Activated T-cell treated with anti-CD3 and anti-CD28 coated beads for 4 hours (primary cell): ENCODE measurements around the gene IQCB1.
"Not testable (repeated sequence)": the region's sequence is repeated elsewhere in the genome, so short reads cannot be mapped to it uniquely, and the experiment has no call there.

Experiments used
- DNase-seq: peaks from one replicate; pipeline ENCODE4 v3.0.0-alpha.2; 2020

Gene IQCB1

DNA sequence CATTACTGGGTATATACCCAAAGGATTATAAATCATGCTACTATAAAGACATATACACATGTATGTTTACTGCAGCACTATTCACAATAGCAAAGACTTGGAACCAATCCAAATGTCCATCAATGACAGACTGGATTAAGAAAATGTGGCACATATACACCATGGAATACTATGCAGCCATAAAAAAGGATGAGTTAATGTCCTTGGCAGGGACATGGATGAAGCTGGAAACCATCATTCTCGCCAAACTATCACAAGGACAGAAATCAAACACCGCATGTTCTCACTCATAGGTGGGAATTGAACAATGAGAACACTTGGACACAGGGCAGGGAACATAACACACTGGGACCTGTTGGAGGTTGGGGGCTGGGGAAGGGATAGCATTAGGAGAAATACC lies 91.8 kb downstream of the IQCB1 start:
- DNase-seq = not testable (repeated sequence)

DNA sequence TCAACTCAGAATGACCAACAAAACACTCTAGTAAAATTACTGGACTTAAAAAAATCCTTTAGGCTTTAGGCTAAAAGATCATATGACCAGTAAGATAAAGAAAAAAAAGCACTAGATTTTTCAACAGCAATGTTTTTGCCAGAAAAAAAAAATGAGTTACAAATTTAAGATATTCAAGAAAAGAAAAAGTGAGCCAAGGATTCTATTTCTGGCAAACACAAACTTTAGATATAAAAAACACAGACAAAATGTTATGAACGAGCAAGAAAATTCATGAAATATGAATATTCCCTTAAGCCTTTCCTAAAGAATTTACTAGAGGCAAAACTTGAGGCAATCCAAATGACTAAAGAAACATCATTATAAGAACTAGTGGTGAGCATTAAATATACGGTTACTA lies 94.0 kb downstream of the IQCB1 start:
- no peak for DNase-seq

- DNase-seq = no peak
Measured at GRCh38 chr3:121739902-121740301, 95.0 kb downstream of the IQCB1 start.

DNA sequence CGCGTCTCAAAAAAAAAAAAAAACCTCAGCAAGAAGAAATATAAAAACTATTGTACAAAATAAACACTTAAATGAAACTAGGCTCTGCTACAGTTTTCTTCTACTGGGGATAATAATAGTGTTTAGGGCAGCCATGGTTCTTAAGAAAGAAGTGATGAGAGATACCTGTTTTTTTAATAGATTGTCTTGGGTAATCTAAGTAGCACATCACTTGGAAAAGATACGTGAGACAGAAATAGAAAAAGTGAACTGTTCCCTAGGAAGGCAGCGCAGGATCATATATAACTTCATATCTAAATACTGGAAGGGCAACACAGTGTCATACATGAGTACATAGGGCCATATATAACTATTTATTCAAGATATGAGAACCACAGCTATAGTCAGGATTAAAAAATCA lies 97.2 kb downstream of the IQCB1 start:
- no peak for DNase-seq

GRCh38 chr3:121736112-121736511 lies 98.7 kb downstream of the IQCB1 start:
- DNase-seq = no peak

DNA sequence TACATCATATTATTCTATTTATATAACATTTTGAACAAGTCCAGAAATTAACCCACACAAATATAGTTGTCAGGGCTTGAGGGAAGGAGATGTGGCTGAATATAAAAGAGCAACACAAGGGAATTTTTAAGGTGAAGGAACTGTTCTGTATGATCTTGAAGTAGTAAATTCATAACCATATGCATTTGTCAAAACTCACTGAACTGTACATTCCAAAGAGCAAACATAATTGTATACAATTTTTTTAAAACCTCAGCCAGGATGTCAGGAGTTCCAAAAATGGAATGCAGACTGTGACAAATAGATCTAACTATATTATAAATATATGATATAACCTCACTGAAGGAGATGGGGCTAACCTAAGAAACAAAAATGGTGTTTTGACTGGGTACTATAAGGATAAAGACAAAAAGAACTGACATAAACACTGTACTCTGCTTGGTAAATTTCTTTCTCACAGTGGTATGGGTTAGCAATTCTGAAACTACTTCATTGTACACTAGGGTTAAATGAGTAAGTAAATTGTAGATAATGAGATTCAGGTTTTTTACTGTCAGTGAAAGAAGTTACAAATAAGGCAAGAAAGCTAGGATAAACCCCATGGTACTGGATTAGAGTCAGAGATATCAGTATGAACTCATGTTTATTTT lies 99.7 kb downstream of the IQCB1 start:
- no peak for DNase-seq

GRCh38 chr3:121730940-121731687 lies 103.7 kb downstream of the IQCB1 start:
- no peak for DNase-seq

DNA sequence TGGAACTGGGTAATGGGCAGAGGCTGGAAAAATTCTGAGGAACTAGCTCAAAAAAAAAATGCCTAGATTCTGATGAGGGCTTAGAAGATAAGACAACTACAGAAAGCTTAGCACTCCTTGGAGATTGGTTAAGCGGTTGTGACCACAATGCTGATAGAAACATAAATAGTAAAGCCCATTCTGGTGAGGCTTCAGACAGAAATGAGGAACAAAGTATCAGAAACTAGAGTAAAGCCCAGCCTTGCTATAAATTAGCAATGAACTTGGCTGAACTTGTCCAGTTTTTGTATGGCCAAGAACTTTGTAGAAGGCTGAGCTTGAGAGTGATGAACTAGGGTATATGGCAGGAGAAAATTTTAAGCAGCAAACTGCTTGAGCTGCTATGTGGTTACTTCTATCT lies 110.7 kb downstream of the IQCB1 start:
- DNase-seq = no peak

- DNase-seq = no peak
Measured at GRCh38 chr3:121723485-121723884, 111.4 kb downstream of the IQCB1 start.

DNA sequence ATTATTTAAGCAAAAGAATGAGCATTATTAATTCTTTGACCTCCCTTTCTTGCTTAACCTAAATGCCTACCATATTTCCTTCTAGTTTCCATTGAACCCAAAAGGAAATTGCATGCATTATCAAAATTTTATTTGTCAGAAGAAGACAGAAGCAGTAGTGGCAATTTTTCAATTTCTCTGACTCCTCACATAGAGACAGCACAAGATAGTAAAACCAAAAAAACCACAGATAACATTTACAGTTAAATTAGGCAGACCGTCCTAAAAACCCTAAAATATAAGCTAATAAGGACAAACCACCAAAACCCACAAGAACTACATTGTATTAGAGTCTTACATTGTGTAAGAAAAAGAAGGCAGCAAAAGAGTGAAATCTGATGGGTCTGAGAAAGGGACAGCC lies 112.4 kb downstream of the IQCB1 start:
- DNase-seq = no peak

- DNase-seq = no peak
Measured at GRCh38 chr3:121720163-121720562, 114.7 kb downstream of the IQCB1 start.
